HG03159 (cell line): ENCODE measurements around the gene CTPS1.

ENCODE experiments used
- ATAC-seq: cut with Tn5 transposase; IDR thresholded peaks from one replicate; pipeline ENCODE4 v1.9.1; 2021; ENCODE audit warnings: mild to moderate bottlenecking, moderate library complexity; ENCODE audit not compliant: unreplicated experiment

CTPS1 gene

GRCh38 chr1:41022424-41022823, 42.9 kb downstream of the CTPS1 start:
- no peak for ATAC-seq

GRCh38 chr1:41023279-41023990, 43.9 kb downstream of the CTPS1 start:
- no peak for ATAC-seq

- no peak for ATAC-seq
Observed at GRCh38 chr1:41024953-41025352, 45.5 kb downstream of the CTPS1 start.

- ATAC-seq: no peak
Observed at GRCh38 chr1:41025979-41026819, 46.7 kb downstream of the CTPS1 start.

GRCh38 chr1:41028034-41028642, 48.6 kb downstream of the CTPS1 start:
- no peak for ATAC-seq

GRCh38 chr1:41030872-41031616, 51.5 kb downstream of the CTPS1 start:
- ATAC-seq: no peak

- no peak for ATAC-seq
Observed at GRCh38 chr1:41032147-41032546, 52.7 kb downstream of the CTPS1 start.

GRCh38 chr1:41033272-41033671, 53.8 kb downstream of the CTPS1 start:
- no peak for ATAC-seq

- ATAC-seq: no peak
Observed at GRCh38 chr1:41037116-41037903, 57.8 kb downstream of the CTPS1 start.

GRCh38 chr1:41038110-41038509, 58.6 kb downstream of the CTPS1 start:
- ATAC-seq: no peak

GRCh38 chr1:41041614-41042270, 62.2 kb downstream of the CTPS1 start:
- ATAC-seq: no peak

- no peak for ATAC-seq
Observed at GRCh38 chr1:41044187-41044586, 64.7 kb downstream of the CTPS1 start.

GRCh38 chr1:41045740-41046139, 66.2 kb downstream of the CTPS1 start:
- no peak for ATAC-seq

- no peak for ATAC-seq
Observed at GRCh38 chr1:41046347-41046775, 66.9 kb downstream of the CTPS1 start.

- no peak for ATAC-seq
Observed at GRCh38 chr1:41048540-41048939, 69.0 kb downstream of the CTPS1 start.

- no peak for ATAC-seq
Observed at GRCh38 chr1:41051022-41051421, 71.5 kb downstream of the CTPS1 start.

GRCh38 chr1:41053316-41053715, 73.8 kb downstream of the CTPS1 start:
- ATAC-seq: no peak

GRCh38 chr1:41056907-41057306, 77.4 kb downstream of the CTPS1 start:
- ATAC-seq: no peak
